Measurements from ENCODE around the gene WDFY4.

Gene WDFY4

GRCh38 chr10:48944171-48944570 lies 259.5 kb downstream of the WDFY4 start:
- no peak overlapping the region for H3K4me3 ChIP-seq (ENCODE audit: low read depth, low read length)
- H3K4me1 ChIP-seq (ENCODE audit: control insufficient read depth, insufficient read depth, low read length) = no peaks in the 10 kb centered on the region
- H3K36me3 ChIP-seq (ENCODE audit: control insufficient read depth, insufficient read depth, low read length) = no peaks in the 10 kb centered on the region
- no peaks in the 10 kb centered on the region for H3K27me3 ChIP-seq (ENCODE audit: control insufficient read depth, insufficient read depth, low read length)
- H3K9ac ChIP-seq (ENCODE audit: low read depth, low read length) = no peak overlapping the region
- no peaks in the 10 kb centered on the region for H3K9me3 ChIP-seq (ENCODE audit: control insufficient read depth, insufficient read depth, low read length)

- no peak overlapping the region for H3K9ac ChIP-seq (ENCODE audit: low read depth, low read length)
- no peaks in the 10 kb centered on the region for H3K9me3 ChIP-seq (ENCODE audit: control insufficient read depth, insufficient read depth, low read length)
- no peak overlapping the region for H3K4me3 ChIP-seq (ENCODE audit: low read depth, low read length)
- no peaks in the 10 kb centered on the region for H3K4me1 ChIP-seq (ENCODE audit: control insufficient read depth, insufficient read depth, low read length)
- no peaks in the 10 kb centered on the region for H3K36me3 ChIP-seq (ENCODE audit: control insufficient read depth, insufficient read depth, low read length)
- no peaks in the 10 kb centered on the region for H3K27me3 ChIP-seq (ENCODE audit: control insufficient read depth, insufficient read depth, low read length)
Measured at GRCh38 chr10:48945441-48946130, 260.9 kb downstream of the WDFY4 start.

GRCh38 chr10:48946332-48946731 lies 261.7 kb downstream of the WDFY4 start:
- no peak overlapping the region for H3K4me3 ChIP-seq (ENCODE audit: low read depth, low read length)
- H3K4me1 ChIP-seq (ENCODE audit: control insufficient read depth, insufficient read depth, low read length) = no peaks in the 10 kb centered on the region
- H3K9me3 ChIP-seq (ENCODE audit: control insufficient read depth, insufficient read depth, low read length) = no peaks in the 10 kb centered on the region
- H3K27me3 ChIP-seq (ENCODE audit: control insufficient read depth, insufficient read depth, low read length) = no peaks in the 10 kb centered on the region
- no peak overlapping the region for H3K9ac ChIP-seq (ENCODE audit: low read depth, low read length)
- no peaks in the 10 kb centered on the region for H3K36me3 ChIP-seq (ENCODE audit: control insufficient read depth, insufficient read depth, low read length)

- H3K36me3 ChIP-seq (ENCODE audit: control insufficient read depth, insufficient read depth, low read length) = no peaks in the 10 kb centered on the region
- no peak overlapping the region for H3K9ac ChIP-seq (ENCODE audit: low read depth, low read length)
- H3K27me3 ChIP-seq (ENCODE audit: control insufficient read depth, insufficient read depth, low read length) = no peaks in the 10 kb centered on the region
Measured at GRCh38 chr10:48946891-48947500, 262.3 kb downstream of the WDFY4 start.

GRCh38 chr10:48947690-48948469 lies 263.2 kb downstream of the WDFY4 start:
- no peaks in the 10 kb centered on the region for H3K4me1 ChIP-seq (ENCODE audit: control insufficient read depth, insufficient read depth, low read length)
- H3K36me3 ChIP-seq (ENCODE audit: control insufficient read depth, insufficient read depth, low read length) = no peaks in the 10 kb centered on the region
- no peaks in the 10 kb centered on the region for H3K9me3 ChIP-seq (ENCODE audit: control insufficient read depth, insufficient read depth, low read length)
- H3K4me3 ChIP-seq (ENCODE audit: low read depth, low read length) = no peak overlapping the region
- no peaks in the 10 kb centered on the region for H3K27me3 ChIP-seq (ENCODE audit: control insufficient read depth, insufficient read depth, low read length)
- H3K9ac ChIP-seq (ENCODE audit: low read depth, low read length) = no peak overlapping the region

More at GRCh38 chr10:48946891-48947500, 262.3 kb downstream of the WDFY4 start:
- H3K9me3 ChIP-seq (ENCODE audit: control insufficient read depth, insufficient read depth, low read length) = no peaks in the 10 kb centered on the region
- H3K4me3 ChIP-seq (ENCODE audit: low read depth, low read length) = no peak overlapping the region
- H3K4me1 ChIP-seq (ENCODE audit: control insufficient read depth, insufficient read depth, low read length) = no peaks in the 10 kb centered on the region

GRCh38 chr10:48948470-48949037 lies 263.9 kb downstream of the WDFY4 start:
- Histone ChIP-seq H3K36me3 (ENCODE audit: control insufficient read depth, insufficient read depth, low read length) (no peaks in the 10 kb centered on the region), H3K9ac (ENCODE audit: low read depth, low read length) (no peak overlapping the region), H3K9me3 (ENCODE audit: control insufficient read depth, insufficient read depth, low read length) (no peaks in the 10 kb centered on the region), H3K27me3 (ENCODE audit: control insufficient read depth, insufficient read depth, low read length) (no peaks in the 10 kb centered on the region), H3K4me3 (ENCODE audit: low read depth, low read length) (no peak overlapping the region), H3K4me1 (ENCODE audit: control insufficient read depth, insufficient read depth, low read length) (no peaks in the 10 kb centered on the region)

GRCh38 chr10:48951707-48952106 lies 267.0 kb downstream of the WDFY4 start:
- H3K4me1 ChIP-seq (ENCODE audit: control insufficient read depth, insufficient read depth, low read length) = no peaks in the 10 kb centered on the region
- no peak overlapping the region for H3K4me3 ChIP-seq (ENCODE audit: low read depth, low read length)
- no peaks in the 10 kb centered on the region for H3K36me3 ChIP-seq (ENCODE audit: control insufficient read depth, insufficient read depth, low read length)
- H3K9me3 ChIP-seq (ENCODE audit: control insufficient read depth, insufficient read depth, low read length) = no peaks in the 10 kb centered on the region
- H3K27me3 ChIP-seq (ENCODE audit: control insufficient read depth, insufficient read depth, low read length) = no peaks in the 10 kb centered on the region
- H3K9ac ChIP-seq (ENCODE audit: low read depth, low read length) = no peak overlapping the region

- no peaks in the 10 kb centered on the region for H3K27me3 ChIP-seq (ENCODE audit: control insufficient read depth, insufficient read depth, low read length)
- H3K4me1 ChIP-seq (ENCODE audit: control insufficient read depth, insufficient read depth, low read length) = no peaks in the 10 kb centered on the region
- no peaks in the 10 kb centered on the region for H3K36me3 ChIP-seq (ENCODE audit: control insufficient read depth, insufficient read depth, low read length)
- no peak overlapping the region for H3K9ac ChIP-seq (ENCODE audit: low read depth, low read length)
- no peak overlapping the region for H3K4me3 ChIP-seq (ENCODE audit: low read depth, low read length)
- no peaks in the 10 kb centered on the region for H3K9me3 ChIP-seq (ENCODE audit: control insufficient read depth, insufficient read depth, low read length)
Measured at GRCh38 chr10:48957361-48958151, 272.9 kb downstream of the WDFY4 start.

- H3K27me3 ChIP-seq (ENCODE audit: control insufficient read depth, insufficient read depth, low read length) = no peaks in the 10 kb centered on the region
- no peaks in the 10 kb centered on the region for H3K4me1 ChIP-seq (ENCODE audit: control insufficient read depth, insufficient read depth, low read length)
- no peaks in the 10 kb centered on the region for H3K9me3 ChIP-seq (ENCODE audit: control insufficient read depth, insufficient read depth, low read length)
- H3K4me3 ChIP-seq (ENCODE audit: low read depth, low read length) = no peak overlapping the region
- H3K9ac ChIP-seq (ENCODE audit: low read depth, low read length) = no peak overlapping the region
- H3K36me3 ChIP-seq (ENCODE audit: control insufficient read depth, insufficient read depth, low read length) = no peaks in the 10 kb centered on the region
Measured at GRCh38 chr10:48958598-48959190, 274.0 kb downstream of the WDFY4 start.

- H3K9ac ChIP-seq (ENCODE audit: low read depth, low read length) = no peak overlapping the region
- H3K9me3 ChIP-seq (ENCODE audit: control insufficient read depth, insufficient read depth, low read length) = no peaks in the 10 kb centered on the region
- no peaks in the 10 kb centered on the region for H3K36me3 ChIP-seq (ENCODE audit: control insufficient read depth, insufficient read depth, low read length)
- H3K4me3 ChIP-seq (ENCODE audit: low read depth, low read length) = no peak overlapping the region
- H3K27me3 ChIP-seq (ENCODE audit: control insufficient read depth, insufficient read depth, low read length) = no peaks in the 10 kb centered on the region
- H3K4me1 ChIP-seq (ENCODE audit: control insufficient read depth, insufficient read depth, low read length) = no peaks in the 10 kb centered on the region
Measured at GRCh38 chr10:48964038-48964437, 279.4 kb downstream of the WDFY4 start.

GRCh38 chr10:48965460-48965859 lies 280.8 kb downstream of the WDFY4 start:
- Histone ChIP-seq H3K4me1 (ENCODE audit: control insufficient read depth, insufficient read depth, low read length) (no peaks in the 10 kb centered on the region), H3K9ac (ENCODE audit: low read depth, low read length) (no peak overlapping the region), H3K4me3 (ENCODE audit: low read depth, low read length) (no peak overlapping the region), H3K27me3 (ENCODE audit: control insufficient read depth, insufficient read depth, low read length) (no peaks in the 10 kb centered on the region), H3K9me3 (ENCODE audit: control insufficient read depth, insufficient read depth, low read length) (no peaks in the 10 kb centered on the region), H3K36me3 (ENCODE audit: control insufficient read depth, insufficient read depth, low read length) (no peaks in the 10 kb centered on the region)

All from iPS-15b (cell line).